AG09319 (cell line): ENCODE measurements around the gene MST1.
A peak's percentile ranks its signal among the peaks of the same experiment; 100 is the strongest.

Experiments used
- DNase-seq: peaks from one replicate; pipeline ENCODE4 v3.0.0-alpha.2; 2010; ENCODE audit warnings: low read depth; ENCODE audit errors: extremely low read depth
- TF ChIP-seq, protein P1 (sequence below): IDR thresholded peaks from 2 replicates; pipeline ENCODE4 v1.5.1; 2011; ENCODE audit warnings: low read depth, mild to moderate bottlenecking, inconsistent platforms, low read length, moderate library complexity

MST1 gene

GRCh38 chr3:49683162-49683561 is 6.1 kb downstream of the MST1 start:
- TF ChIP-seq, protein P1, sequence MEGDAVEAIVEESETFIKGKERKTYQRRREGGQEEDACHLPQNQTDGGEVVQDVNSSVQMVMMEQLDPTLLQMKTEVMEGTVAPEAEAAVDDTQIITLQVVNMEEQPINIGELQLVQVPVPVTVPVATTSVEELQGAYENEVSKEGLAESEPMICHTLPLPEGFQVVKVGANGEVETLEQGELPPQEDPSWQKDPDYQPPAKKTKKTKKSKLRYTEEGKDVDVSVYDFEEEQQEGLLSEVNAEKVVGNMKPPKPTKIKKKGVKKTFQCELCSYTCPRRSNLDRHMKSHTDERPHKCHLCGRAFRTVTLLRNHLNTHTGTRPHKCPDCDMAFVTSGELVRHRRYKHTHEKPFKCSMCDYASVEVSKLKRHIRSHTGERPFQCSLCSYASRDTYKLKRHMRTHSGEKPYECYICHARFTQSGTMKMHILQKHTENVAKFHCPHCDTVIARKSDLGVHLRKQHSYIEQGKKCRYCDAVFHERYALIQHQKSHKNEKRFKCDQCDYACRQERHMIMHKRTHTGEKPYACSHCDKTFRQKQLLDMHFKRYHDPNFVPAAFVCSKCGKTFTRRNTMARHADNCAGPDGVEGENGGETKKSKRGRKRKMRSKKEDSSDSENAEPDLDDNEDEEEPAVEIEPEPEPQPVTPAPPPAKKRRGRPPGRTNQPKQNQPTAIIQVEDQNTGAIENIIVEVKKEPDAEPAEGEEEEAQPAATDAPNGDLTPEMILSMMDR: no peak
- no peak for DNase-seq

DNA sequence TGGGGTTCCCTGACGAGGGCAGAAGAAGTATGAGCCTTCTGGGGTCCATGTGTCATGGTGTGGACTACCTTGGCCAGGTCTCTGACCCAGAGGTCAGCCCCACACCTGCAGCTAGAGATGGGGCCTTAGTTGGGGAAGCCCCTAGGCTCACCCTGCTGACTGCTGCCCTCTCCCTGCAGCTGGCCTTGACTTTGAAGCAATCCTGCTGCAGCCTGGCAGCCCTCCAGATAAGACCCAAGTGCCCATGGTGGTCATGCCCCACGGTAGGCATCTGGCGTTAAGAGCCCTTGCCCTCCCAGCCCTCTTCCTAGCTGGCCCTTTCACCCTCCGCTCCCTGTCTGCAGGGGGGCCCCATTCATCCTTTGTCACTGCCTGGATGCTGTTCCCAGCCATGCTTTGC is 7.7 kb downstream of the MST1 start:
- DNase-seq: no peak
- TF ChIP-seq, protein P1: no peak

DNA sequence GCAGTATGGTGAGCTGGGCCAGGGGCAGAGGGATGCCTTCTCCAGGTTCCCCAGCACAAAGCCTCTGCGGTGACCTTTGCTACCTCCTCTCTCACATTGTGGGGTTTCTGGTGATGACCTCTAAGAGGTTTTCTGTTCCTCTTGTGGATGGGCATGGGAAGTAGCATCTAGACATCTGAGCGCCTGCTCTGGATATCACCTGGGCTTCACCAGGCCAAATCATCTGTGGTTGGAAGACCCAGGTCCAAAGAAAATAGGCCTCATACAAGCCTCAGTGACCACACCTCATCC is 8.1 kb downstream of the MST1 start:
- TF ChIP-seq, protein P1: no peak
- no peak for DNase-seq

- TF ChIP-seq, protein P1: no peak
- DNase-seq: no peak
Observed at GRCh38 chr3:49680493-49681231, 8.6 kb downstream of the MST1 start.

DNA sequence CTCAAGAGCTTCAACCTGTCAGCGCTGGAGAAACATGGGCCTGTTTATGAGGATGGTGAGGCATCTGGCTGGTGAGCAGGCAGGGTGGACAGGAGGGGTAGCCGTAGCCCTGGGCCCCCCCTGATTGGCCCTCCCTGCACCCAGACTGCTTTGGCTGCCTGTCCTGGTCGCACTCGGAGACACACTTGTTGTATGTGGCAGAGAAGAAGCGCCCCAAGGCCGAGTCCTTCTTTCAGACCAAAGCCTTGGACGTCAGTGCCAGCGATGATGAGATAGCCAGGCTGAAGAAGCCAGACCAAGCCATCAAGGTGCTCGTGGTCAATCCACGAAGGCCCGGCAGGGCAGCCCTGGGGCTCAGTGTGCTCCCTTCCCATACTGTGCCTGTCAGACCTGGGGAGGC is 13.4 kb downstream of the MST1 start:
- TF ChIP-seq, protein P1: no peak
- DNase-seq: no peak

DNA sequence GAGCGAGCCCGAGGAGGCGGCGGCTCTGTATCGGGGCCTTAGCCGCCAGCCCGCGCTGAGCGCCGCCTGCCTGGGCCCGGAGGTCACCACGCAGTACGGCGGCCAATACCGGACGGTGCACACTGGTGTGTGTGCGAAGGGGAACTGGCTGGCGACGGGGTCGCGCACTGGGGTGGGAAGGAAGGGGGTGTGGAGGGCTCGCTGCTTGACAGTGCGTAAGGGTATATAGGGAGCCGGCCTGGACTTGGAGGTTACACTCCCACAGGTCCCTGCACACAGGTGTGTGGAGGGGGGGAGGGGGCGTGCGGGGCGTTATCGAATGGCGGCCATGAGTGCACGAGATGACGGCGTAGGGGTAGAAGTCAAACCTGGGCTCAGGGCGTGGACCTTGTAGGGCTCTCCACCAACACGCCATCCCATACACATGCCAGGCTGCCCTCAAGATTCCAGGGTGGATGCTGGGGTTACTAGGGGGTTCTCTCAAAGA is 14.7 kb downstream of the MST1 start:
- TF ChIP-seq, protein P1: no peak; the same call in 1 of the 2 replicates
- no peak for DNase-seq

- TF ChIP-seq, protein P1: no peak
- DNase-seq: peak; percentile 92
Observed at GRCh38 chr3:49673715-49674496, 15.4 kb downstream of the MST1 start, which contains the start of gene APEH. Gene APEH, plus strand, starts transcription at chr3:49674351. Its CDS starts 51 bp downstream, at chr3:49674402.
